ENCODE data around the gene SLCO1B3. TPM values are rescaled to one million over a fixed set of nuclear protein-coding genes. Genes with fewer than 3 reads are reported as not detected.
"Not testable (repeated sequence)": the region's sequence is repeated elsewhere in the genome, so short reads cannot be mapped to it uniquely, and the experiment has no call there.

SLCO1B3 gene
- total and polyA plus RNA-seq, 2 donors (not counting 3 experiments of a cell fraction or from before 2014, with no cell fraction given): not detected

DNA sequence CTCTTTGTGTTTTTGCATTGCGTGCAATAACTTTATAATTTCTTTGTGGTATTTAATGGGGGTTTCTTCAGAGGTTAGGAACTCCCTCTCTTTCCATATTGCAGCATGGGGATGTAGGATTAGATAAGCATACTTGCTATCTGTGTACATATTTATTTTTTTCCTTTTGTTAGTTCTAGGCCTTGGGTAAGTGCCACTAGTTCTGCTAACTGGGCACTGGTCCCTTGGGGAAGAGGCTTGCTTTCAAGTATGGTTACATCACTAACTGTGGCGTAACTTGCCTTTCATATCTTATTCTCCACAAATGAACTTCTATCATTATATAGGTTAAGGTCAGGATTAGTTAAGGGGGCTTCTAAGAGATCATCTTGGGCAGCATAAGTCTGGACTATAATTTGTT lies 31.5 kb upstream of the SLCO1B3 start:
- Histone ChIP-seq H3K4me3 (replicated peaks in 1 of 3; ENCODE audit: insufficient read depth in 1 of 3, low read depth in 1 of 3, low read length in 3 of 3) (no peak overlapping the region), H3K4me1 (ENCODE audit: control insufficient read depth, extremely low read depth, insufficient read depth, low read length) (no peaks in the 10 kb centered on the region), H3K9me1 (replicated peaks; ENCODE audit: control insufficient read depth, extremely low read depth, insufficient read depth, low read length) (no peaks in the 10 kb centered on the region), H2AFZ (ENCODE audit: low read depth, low read length) (no peak overlapping the region), H4K20me1 (replicated peaks; ENCODE audit: control insufficient read depth, extremely low read depth, insufficient read depth, low read length) (no peaks in the 10 kb centered on the region), H3K9me3 (replicated peaks; ENCODE audit: control insufficient read depth, insufficient read depth, low read length) (no peaks in the 10 kb centered on the region), H3K9ac (replicated peaks; ENCODE audit: extremely low read depth, insufficient read depth, low read length) (no peak overlapping the region), H3K79me2 (ENCODE audit: control insufficient read depth, insufficient read depth, low read length) (no peaks in the 10 kb centered on the region), H3K27ac (ENCODE audit: insufficient read depth, low read depth, low read length) (no peak overlapping the region), H3K36me3 (ENCODE audit: control insufficient read depth in 2 of 2, extremely low read depth in 1 of 2, insufficient read depth in 2 of 2, low read length in 2 of 2) (no peaks in the 10 kb centered on the region), H3K27me3 (ENCODE audit: control insufficient read depth in 2 of 2, insufficient read depth in 2 of 2, low read length in 2 of 2) (no peaks in the 10 kb centered on the region), H3K4me2 (ENCODE audit: insufficient read depth, low read length) (no peak overlapping the region)
- TF ChIP-seq MYC (IDR thresholded peaks at IDR 0.05; ENCODE audit: low read depth, low read length) (no peak), EZH2 (IDR thresholded peaks at IDR 0.05; ENCODE audit: borderline replicate concordance, low read depth, low read length, severe bottlenecking) (no peak), POLR2A (IDR thresholded peaks at IDR 0.05; ENCODE audit: low read depth, low read length) (no peak), JUN (IDR thresholded peaks at IDR 0.05; ENCODE audit: borderline replicate concordance, insufficient read depth, insufficient read length, low read depth) (no peak), POLR2AphosphoS5 (IDR thresholded peaks at IDR 0.05; ENCODE audit: insufficient read depth, low read depth, low read length) (no peak), FOS (IDR thresholded peaks at IDR 0.05; ENCODE audit: borderline replicate concordance, insufficient read depth, low read length) (no peak)
- TF ChIP-seq, protein P1, sequence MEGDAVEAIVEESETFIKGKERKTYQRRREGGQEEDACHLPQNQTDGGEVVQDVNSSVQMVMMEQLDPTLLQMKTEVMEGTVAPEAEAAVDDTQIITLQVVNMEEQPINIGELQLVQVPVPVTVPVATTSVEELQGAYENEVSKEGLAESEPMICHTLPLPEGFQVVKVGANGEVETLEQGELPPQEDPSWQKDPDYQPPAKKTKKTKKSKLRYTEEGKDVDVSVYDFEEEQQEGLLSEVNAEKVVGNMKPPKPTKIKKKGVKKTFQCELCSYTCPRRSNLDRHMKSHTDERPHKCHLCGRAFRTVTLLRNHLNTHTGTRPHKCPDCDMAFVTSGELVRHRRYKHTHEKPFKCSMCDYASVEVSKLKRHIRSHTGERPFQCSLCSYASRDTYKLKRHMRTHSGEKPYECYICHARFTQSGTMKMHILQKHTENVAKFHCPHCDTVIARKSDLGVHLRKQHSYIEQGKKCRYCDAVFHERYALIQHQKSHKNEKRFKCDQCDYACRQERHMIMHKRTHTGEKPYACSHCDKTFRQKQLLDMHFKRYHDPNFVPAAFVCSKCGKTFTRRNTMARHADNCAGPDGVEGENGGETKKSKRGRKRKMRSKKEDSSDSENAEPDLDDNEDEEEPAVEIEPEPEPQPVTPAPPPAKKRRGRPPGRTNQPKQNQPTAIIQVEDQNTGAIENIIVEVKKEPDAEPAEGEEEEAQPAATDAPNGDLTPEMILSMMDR (IDR thresholded peaks at IDR 0.05; ENCODE audit: extremely low read depth in 1 of 2, insufficient read depth in 1 of 2, low read depth in 1 of 2, low read length in 2 of 2): no peak
- TF ChIP-seq, protein P2, sequence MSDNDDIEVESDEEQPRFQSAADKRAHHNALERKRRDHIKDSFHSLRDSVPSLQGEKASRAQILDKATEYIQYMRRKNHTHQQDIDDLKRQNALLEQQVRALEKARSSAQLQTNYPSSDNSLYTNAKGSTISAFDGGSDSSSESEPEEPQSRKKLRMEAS (IDR thresholded peaks at IDR 0.05; ENCODE audit: insufficient read depth, insufficient read length): no peak
- DNase-seq (ENCODE audit: low read depth, low spot score): no peak
- POLR2A ChIA-PET: no interaction called here
- no TSS peak for BruUV-seq (replicated peaks)
- FAIRE-seq: no peak
- intact Hi-C loops (cut with micrococcal nuclease) (no loop called here), dilution Hi-C loops (cut with MboI; ENCODE audit: extremely low pct_ligation_motif_present, low sequenced_read_pairs) (no loop called here)
- CTCF ChIA-PET: interaction anchor here (1.3 kb wide), 1 partner anchor 171 kb away, joined by 3 read pairs; no protein-coding TSS in a partner anchor

DNA sequence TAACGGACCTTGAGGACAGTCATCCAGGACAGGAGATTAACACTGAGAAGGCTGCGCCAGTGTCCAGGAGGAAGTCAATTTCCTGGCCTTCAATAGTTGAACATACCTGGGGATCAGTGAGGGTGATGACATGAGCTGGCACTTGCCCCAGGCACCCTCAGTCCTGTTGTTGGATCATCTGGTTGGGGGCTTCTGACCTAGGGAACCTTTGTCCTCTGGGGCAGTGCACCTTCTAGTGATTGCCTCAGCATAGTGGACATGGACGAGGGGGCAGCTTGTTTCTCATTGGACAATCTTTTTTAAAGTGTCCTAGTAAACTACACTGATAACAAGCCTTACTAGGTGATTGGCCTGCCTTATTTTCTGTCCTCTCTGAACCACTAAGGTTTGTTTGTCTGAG lies 30.5 kb upstream of the SLCO1B3 start:
- POLR2A ChIA-PET; H3K4me2 ChIP-seq (ENCODE audit: insufficient read depth, low read length); H4K20me1 ChIP-seq (replicated peaks; ENCODE audit: control insufficient read depth, extremely low read depth, insufficient read depth, low read length); H3K27ac ChIP-seq (ENCODE audit: insufficient read depth, low read depth, low read length); dilution Hi-C loops (cut with MboI; ENCODE audit: extremely low pct_ligation_motif_present, low sequenced_read_pairs); H3K9ac ChIP-seq (replicated peaks; ENCODE audit: extremely low read depth, insufficient read depth, low read length); H3K79me2 ChIP-seq (ENCODE audit: control insufficient read depth, insufficient read depth, low read length); H3K36me3 ChIP-seq (ENCODE audit: control insufficient read depth in 2 of 2, extremely low read depth in 1 of 2, insufficient read depth in 2 of 2, low read length in 2 of 2); BruUV-seq (replicated peaks); intact Hi-C loops (cut with micrococcal nuclease); H3K9me1 ChIP-seq (replicated peaks; ENCODE audit: control insufficient read depth, extremely low read depth, insufficient read depth, low read length); FAIRE-seq; H2AFZ ChIP-seq (ENCODE audit: low read depth, low read length); H3K4me3 ChIP-seq (replicated peaks in 1 of 3; ENCODE audit: insufficient read depth in 1 of 3, low read depth in 1 of 3, low read length in 3 of 3); H3K27me3 ChIP-seq (ENCODE audit: control insufficient read depth in 2 of 2, insufficient read depth in 2 of 2, low read length in 2 of 2); DNase-seq (ENCODE audit: low read depth, low spot score); H3K9me3 ChIP-seq (replicated peaks; ENCODE audit: control insufficient read depth, insufficient read depth, low read length); H3K4me1 ChIP-seq (ENCODE audit: control insufficient read depth, extremely low read depth, insufficient read depth, low read length): not testable (repeated sequence)
- CTCF ChIA-PET: interaction anchor here (1.3 kb wide), 1 partner anchor 170 kb away, joined by 3 read pairs; no protein-coding TSS in a partner anchor

DNA sequence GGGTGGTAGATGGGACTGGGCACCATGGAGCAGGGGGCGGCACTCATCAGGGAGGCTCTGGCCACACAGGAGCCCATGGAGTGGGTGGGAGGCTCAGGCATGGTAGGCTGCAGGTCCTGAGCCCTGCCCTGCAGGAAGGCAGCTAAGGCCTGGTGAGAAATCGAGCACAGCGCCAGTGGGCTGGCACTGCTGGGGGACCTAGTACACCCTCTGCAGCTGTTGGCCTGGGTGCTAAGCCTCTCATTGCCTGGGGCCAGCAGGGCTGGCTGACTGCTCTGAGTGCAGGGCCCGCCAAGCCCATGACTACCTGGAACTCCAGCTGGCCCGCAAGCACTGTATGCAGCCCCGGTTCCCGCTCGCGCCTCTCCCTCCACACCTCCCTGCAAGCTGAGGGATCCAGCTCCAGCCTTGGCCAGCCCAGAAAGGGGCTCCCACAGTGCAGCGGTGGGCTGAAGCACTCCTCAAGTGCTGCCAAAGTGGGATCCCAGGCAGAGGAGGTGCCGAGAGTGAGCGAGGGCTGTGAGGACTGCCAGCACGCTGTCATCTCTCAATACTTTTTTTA lies 26.6 kb upstream of the SLCO1B3 start:
- H3K9ac ChIP-seq (replicated peaks; ENCODE audit: extremely low read depth, insufficient read depth, low read length); H3K79me2 ChIP-seq (ENCODE audit: control insufficient read depth, insufficient read depth, low read length); H3K4me2 ChIP-seq (ENCODE audit: insufficient read depth, low read length); H2AFZ ChIP-seq (ENCODE audit: low read depth, low read length); H4K20me1 ChIP-seq (replicated peaks; ENCODE audit: control insufficient read depth, extremely low read depth, insufficient read depth, low read length); dilution Hi-C loops (cut with MboI; ENCODE audit: extremely low pct_ligation_motif_present, low sequenced_read_pairs); H3K27ac ChIP-seq (ENCODE audit: insufficient read depth, low read depth, low read length); BruUV-seq (replicated peaks); H3K4me3 ChIP-seq (replicated peaks in 1 of 3; ENCODE audit: insufficient read depth in 1 of 3, low read depth in 1 of 3, low read length in 3 of 3); DNase-seq (ENCODE audit: low read depth, low spot score); H3K36me3 ChIP-seq (ENCODE audit: control insufficient read depth in 2 of 2, extremely low read depth in 1 of 2, insufficient read depth in 2 of 2, low read length in 2 of 2); H3K9me1 ChIP-seq (replicated peaks; ENCODE audit: control insufficient read depth, extremely low read depth, insufficient read depth, low read length); H3K9me3 ChIP-seq (replicated peaks; ENCODE audit: control insufficient read depth, insufficient read depth, low read length); FAIRE-seq; POLR2A ChIA-PET; H3K4me1 ChIP-seq (ENCODE audit: control insufficient read depth, extremely low read depth, insufficient read depth, low read length); CTCF ChIA-PET; intact Hi-C loops (cut with micrococcal nuclease); H3K27me3 ChIP-seq (ENCODE audit: control insufficient read depth in 2 of 2, insufficient read depth in 2 of 2, low read length in 2 of 2): not testable (repeated sequence)

Measured in endothelial cell of umbilical vein (primary cell).